AML-193 (cell line): ENCODE measurements around the gene ACTG1.

ENCODE experiments used
- DNase-seq, 2 experiments: peaks; one replicate each; lab custom pipeline; 2025; lab: John Stamatoyannopoulos, UW

The ACTG1 gene

GRCh38 chr17:81545160-81545949 lies 32.8 kb upstream of the ACTG1 start:
- no peak for DNase-seq

DNA sequence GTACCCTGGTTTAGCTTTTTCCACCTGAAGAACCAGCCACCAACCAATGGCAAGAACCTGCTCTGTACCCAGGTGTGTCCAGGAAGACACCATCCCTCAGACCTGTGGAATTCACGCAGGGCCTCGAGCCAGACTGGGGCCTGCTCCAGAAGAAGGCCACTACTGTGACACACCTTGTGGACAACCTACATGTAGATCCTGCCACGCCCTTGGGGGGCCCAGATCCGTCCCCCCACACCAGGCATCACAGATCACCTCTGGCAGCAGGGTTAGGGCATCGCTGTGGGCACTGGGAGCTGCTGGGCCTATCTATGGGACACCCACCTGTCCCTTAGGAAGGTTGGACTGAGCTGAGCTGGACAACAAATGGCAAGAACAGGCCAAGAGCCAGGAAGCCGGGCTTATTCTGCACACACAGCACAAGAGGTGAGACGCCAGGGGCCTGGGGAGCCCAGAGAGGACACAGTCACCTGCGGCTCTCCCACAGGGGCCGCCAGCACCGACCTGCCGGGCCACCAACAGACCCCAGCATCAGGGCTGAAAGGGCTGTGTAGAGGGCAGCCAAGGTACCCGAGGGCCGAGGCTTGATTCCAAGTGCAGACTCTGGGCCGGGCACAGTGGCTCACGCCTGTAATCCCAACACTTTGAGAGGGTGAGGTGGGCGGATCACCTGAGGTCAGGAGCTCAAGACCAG lies 31.8 kb upstream of the ACTG1 start:
- DNase-seq = no peak

GRCh38 chr17:81543756-81544155 lies 31.2 kb upstream of the ACTG1 start:
- no peak for DNase-seq

GRCh38 chr17:81543339-81543675 lies 30.7 kb upstream of the ACTG1 start:
- DNase-seq = no peak

DNA sequence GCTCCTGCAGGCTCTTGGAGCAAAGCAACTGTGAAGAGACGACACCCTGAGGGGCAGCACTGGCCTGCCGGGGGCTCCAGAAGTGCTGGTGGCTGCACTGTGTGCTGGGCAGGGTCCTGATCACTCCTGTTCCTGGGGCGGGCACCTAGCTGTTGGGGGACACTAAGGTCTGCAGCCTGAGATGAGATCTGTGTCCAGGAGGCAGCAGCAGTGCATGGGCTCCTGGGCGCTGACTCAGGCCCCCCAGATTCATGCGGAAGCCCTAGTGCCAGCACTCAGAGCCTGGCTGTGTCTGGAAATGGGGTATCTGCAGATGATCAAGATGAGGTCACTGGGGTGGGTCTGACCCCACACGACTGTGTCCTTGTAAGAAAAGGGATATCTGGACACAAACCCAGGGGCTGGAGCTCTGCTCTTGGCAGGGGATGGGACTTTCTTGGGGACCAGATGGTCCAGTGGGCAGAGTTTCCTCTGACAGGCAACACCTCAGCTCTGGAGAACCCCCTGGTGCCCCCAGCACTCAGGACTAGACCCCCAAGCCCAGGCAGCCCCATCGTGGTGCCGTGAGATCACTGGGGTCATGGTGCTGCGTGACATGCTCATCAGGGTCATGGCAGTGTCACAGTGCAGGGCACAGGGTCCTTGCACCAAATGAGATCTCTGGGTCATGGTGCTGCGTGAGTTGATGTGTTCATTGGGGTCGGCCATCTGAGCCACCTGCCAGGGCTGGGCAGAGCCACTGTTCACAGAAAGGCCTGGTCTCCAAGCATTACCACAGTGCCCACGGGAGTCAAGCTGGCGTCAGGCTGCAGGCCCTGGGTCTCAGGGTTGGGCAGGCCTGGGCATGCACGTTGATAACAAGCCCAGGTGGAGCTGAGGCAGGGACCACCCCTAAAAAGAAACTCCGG lies 30.1 kb upstream of the ACTG1 start:
- no peak for DNase-seq

DNA sequence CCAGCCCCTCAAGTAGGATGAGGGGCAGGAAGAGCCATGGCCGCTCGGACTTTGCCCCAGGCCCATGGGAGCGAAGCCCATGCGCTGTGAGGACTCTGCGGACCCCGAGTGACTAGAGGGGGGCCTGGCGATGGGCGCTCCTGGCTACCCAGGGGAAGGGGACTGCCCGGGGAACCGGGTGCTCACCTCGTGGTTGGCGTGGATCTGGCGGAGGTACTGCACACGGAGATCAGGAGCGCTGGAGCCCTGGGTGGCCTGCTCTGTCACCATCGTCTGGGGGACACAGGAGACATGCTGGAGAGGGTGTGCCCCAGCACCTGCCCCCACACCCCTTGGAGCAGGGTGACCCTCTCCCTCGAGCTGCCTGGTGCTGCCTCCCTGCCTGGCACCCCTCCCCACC lies 28.5 kb upstream of the ACTG1 start:
- no peak for DNase-seq

- DNase-seq = no peak
Observed at GRCh38 chr17:81540676-81541027, 28.1 kb upstream of the ACTG1 start.

DNA sequence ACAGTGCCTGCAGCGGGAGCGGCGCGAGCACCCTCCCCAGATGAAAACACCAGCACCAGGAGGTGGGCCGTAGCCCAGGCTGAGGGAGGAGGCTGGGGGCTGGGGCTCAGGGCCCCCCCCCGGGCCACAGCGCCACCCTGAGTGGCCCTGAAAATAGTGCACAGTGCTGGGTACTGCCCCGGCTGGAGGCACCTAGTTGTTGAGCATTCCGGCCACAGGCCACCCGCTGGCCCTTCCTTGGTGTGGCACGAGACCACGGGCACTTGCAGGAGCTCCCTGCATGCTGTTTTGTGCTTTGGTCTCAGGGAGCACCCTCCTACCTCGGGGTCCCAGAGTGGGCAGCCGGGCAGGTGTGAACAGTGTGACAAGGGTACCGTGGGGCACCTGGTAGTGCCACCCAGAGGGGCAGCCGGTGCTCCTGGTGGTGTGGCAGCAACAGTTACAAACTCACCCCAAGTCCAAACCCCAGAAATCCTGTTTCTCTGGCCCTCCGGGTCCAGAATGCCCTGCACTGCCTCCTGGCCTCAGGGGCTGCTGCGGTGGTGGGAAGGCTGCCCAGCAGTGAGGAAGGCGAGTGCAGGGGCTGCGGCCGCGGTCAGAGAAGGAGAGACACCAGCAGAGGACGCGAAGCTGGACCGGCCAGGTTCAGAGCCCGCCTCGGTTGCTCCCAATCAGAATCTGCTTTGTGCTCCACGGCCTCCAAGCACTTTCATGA lies 27.5 kb upstream of the ACTG1 start:
- no peak for DNase-seq

GRCh38 chr17:81539571-81539900 lies 26.9 kb upstream of the ACTG1 start:
- no peak for DNase-seq

- no peak for DNase-seq
Observed at GRCh38 chr17:81538651-81539570, 26.3 kb upstream of the ACTG1 start.

DNA sequence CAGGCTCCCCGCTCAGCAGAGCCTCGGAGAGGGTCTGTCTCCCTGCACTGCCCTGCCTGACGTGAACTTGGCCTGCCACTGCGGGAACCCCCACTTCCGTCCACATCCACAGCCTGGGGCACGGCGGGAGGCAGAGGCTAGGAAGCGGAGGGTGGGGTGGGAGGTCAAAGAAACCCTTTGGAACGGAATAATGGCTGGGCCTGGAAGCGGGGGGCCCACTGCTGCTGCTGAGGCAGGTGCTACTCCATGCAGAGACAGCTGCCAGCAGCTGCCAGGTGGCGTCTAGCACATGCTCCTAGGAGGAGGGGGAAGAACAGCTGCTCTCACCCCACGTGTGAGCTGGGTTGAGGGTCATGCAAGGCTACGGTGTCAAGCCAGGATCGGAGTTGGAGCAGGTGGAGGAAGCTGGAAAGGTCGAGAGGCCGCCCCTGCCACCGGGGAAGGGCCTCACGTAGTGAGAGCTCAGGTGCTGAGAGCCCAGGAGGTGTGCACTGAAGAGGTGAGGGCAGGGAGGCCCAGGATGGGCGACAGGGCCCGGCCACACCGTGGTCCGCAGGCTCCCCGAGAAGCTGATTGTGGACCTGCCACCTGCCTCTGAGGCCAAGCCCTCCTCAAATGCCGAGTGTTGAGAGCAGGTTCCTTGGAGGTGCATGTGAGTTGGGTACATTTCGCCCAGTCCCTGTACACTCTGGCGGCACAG lies 25.4 kb upstream of the ACTG1 start:
- no peak for DNase-seq

- peak in 1 of 2 experiments; percentile 15 for DNase-seq
Observed at GRCh38 chr17:81537343-81537855, 24.8 kb upstream of the ACTG1 start.

DNA sequence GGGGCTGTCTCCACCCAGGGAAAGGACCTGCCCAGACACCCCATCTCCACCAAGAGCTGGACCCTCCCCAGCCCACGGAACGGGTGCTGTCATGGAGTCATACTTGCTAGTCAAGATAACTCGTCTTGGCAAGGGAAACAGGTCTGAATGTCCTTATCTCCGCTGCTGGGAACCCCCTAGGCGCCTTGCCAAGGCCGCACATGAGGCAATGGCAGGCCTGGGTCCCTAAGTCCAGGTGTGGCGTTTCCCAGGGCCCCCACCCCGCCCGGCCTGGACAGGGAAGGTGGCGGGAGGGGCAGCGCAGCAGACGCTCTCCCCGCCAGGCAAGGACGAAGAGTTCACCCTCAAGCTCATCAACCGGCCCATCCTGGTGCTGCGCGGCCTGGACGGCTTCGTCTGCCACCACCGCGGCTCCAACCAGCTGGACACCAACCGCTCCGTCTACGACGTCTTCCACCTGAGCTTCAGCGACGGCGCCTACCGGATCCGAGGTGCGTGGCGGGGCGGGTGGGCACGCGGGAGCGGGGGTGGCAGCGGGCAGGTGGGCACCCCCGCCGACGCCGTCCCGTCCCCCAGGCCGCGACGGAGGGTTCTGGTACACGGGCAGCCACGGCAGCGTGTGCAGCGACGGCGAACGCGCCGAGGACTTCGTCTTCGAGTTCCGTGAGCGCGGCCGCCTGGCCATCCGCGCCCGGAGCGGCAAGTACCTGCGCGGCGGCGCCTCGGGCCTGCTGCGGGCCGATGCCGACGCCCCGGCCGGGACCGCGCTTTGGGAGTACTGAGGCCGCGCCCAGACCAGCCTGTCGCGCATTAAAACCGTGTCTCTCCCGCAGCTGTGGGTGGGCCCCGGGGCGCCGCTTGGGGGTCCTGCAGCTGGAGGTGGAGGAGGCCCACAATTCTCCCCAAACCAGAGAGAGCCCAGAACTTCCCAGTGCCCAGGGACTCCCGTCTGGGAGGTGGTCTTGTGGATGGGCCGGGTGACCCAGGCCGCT lies 24.0 kb upstream of the ACTG1 start:
- DNase-seq = no peak

DNA sequence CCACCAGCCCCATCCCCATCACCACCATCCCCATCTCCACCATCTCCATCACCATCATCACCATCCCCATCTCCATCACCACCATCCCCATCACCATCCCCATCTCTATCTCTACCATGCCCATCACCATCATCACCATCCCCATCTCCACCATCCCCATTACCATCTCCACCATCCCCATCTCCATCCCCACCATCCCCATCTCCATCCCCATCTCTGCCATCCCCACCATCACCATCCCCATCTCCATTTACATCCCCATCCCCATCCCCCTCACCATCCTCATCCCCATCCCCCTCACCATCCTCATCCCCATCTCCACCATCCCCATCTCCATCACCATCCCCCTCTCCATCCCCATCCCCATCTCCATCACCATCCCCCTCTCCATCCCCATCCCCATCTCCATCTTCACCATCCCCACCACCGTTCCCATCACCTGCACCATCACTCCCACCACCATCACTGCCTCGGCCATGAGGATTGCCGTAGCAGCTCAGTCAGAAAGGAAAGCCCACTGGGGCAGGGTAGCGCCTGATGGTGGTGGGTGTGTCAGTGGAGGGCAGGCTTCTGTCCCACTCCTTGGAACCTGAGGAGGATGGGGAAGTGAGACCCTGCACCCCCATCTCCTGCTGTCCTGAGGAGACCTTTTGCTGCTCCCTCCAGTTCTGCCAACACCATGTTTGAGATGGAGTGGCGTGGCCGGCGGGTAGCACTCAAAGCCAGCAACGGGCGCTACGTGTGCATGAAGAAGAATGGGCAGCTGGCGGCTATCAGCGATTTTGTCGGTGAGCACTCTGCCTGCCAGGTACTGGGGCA lies 23.1 kb upstream of the ACTG1 start:
- no peak for DNase-seq

- DNase-seq = no peak
Observed at GRCh38 chr17:81535007-81535328, 22.4 kb upstream of the ACTG1 start.

GRCh38 chr17:81534157-81535006 lies 21.8 kb upstream of the ACTG1 start:
- DNase-seq = no peak
